Mesothelial cell of epicardium (in vitro differentiated cells): ENCODE measurements around the gene CEP41. TPM values are rescaled to one million over a fixed set of nuclear protein-coding genes. Genes with fewer than 3 reads are reported as not detected.

ENCODE experiments used
- DNase-seq, 2 experiments: peaks; one replicate each; pipeline ENCODE4 v3.0.0; 2021; ENCODE audit warnings: low spot score in 2 of 2; ENCODE audit not compliant: unreplicated experiment in 2 of 2
- H3K27ac Mint-ChIP-seq: 2 replicates; pipeline ENCODE4 v1.8.0; 2021; ENCODE audit warnings: mixed read lengths
- H3K27me3 Mint-ChIP-seq: 2 replicates; pipeline ENCODE4 v1.8.0; 2021; ENCODE audit warnings: low read depth, mixed read lengths
- H3K36me3 Mint-ChIP-seq: 2 replicates; pipeline ENCODE4 v1.8.0; 2021; ENCODE audit warnings: mixed read lengths
- H3K4me1 Mint-ChIP-seq: 2 replicates; pipeline ENCODE4 v1.8.0; 2021; ENCODE audit warnings: mixed read lengths
- H3K4me3 Mint-ChIP-seq: 2 replicates; pipeline ENCODE4 v1.8.0; 2021; ENCODE audit warnings: mild to moderate bottlenecking, moderate library complexity, mixed read lengths
- H3K9me3 Mint-ChIP-seq: 2 replicates; pipeline ENCODE4 v1.8.0; 2021; ENCODE audit warnings: mixed read lengths
- total RNA-seq: library from RNA; stranded (reverse); gene quantifications from 3 replicates; pipeline ENCODE4 v1.2.1, GENCODE V29; 2021
- TF ChIP-seq, protein P1 (sequence below): fragments of 200-600 bp; sonication (generic); IDR thresholded peaks from one replicate; pipeline ENCODE4 v1.5.0; 2021; ENCODE audit warnings: antibody characterized with exemption; ENCODE audit not compliant: unreplicated experiment

Gene CEP41
- total RNA-seq, 1 donor from 2014 or later: 22.5 TPM

DNA sequence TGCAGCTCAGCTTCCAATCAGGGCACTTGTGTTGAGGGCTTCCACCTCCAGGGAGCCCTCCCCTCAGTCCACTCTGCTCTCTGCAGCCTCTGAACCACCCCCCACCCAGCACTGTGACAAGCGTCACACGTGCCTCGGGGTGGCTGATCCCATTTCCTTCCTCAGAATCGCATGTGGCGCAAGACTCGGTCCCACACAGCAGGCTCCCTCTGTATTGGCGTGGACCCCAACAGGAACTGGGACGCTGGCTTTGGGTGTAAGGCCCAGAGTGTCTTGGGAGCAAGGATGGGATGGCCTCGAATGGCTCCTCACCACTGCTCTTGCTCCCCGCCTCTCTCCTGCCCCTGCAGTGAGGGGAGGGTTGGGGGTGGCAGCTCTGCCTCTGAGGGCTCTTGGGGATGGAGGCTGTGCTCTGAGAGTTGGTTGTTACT lies 56.4 kb downstream of the CEP41 start:
- Mint-ChIP-seq H3K27ac (no peak overlapping the region), H3K27me3 (no peaks in the 10 kb centered on the region), H3K4me1 (peaks cover 14% of the 10 kb centered on the region), H3K9me3 (peaks cover 13% of the 10 kb centered on the region), H3K36me3 (peaks cover 2% of the 10 kb centered on the region), H3K4me3 (no peak overlapping the region)
- TF ChIP-seq, protein P1, sequence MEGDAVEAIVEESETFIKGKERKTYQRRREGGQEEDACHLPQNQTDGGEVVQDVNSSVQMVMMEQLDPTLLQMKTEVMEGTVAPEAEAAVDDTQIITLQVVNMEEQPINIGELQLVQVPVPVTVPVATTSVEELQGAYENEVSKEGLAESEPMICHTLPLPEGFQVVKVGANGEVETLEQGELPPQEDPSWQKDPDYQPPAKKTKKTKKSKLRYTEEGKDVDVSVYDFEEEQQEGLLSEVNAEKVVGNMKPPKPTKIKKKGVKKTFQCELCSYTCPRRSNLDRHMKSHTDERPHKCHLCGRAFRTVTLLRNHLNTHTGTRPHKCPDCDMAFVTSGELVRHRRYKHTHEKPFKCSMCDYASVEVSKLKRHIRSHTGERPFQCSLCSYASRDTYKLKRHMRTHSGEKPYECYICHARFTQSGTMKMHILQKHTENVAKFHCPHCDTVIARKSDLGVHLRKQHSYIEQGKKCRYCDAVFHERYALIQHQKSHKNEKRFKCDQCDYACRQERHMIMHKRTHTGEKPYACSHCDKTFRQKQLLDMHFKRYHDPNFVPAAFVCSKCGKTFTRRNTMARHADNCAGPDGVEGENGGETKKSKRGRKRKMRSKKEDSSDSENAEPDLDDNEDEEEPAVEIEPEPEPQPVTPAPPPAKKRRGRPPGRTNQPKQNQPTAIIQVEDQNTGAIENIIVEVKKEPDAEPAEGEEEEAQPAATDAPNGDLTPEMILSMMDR: no peak
- no peak for DNase-seq

DNA sequence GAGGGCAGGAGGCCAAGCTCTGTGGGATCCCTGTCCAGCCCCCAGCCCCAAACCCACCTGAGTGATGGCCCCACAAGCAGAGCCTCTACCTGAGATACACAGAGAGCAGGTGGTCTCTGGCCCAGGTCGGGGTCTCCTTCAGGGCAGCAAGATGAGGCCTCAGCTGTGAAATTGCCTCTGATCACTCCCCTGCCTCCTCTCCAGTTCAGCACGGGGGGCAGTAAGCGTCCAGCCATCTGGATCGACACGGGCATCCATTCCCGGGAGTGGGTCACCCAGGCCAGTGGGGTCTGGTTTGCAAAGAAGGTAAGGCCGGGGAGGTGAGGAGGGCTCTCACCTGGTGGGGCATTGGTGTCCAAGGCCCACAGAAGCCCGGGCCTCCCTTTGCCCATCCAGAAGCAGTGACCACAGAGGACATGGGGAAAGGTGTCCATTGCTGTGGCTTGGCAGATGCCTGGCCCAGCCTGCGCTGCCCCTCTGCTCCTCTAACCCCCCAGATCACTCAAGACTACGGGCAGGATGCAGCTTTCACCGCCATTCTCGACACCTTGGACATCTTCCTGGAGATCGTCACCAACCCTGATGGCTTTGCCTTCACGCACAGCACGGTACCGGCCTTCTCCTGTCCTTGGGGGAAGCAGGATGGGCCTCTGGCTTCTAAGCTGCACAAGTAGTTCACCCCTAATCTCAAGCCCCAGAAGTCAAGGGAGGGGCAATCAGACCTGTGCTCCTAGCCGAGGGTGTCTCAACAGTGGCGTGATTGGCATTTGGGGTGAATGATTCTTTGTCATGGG lies 57.4 kb downstream of the CEP41 start:
- H3K9me3 Mint-ChIP-seq: peaks cover 10% of the 10 kb centered on the region
- peaks cover 20% of the 10 kb centered on the region for H3K4me1 Mint-ChIP-seq
- H3K36me3 Mint-ChIP-seq: no peaks in the 10 kb centered on the region
- no peak overlapping the region for H3K4me3 Mint-ChIP-seq
- DNase-seq: no peak
- TF ChIP-seq, protein P1: no peak
- no peak overlapping the region for H3K27ac Mint-ChIP-seq
- no peaks in the 10 kb centered on the region for H3K27me3 Mint-ChIP-seq

DNA sequence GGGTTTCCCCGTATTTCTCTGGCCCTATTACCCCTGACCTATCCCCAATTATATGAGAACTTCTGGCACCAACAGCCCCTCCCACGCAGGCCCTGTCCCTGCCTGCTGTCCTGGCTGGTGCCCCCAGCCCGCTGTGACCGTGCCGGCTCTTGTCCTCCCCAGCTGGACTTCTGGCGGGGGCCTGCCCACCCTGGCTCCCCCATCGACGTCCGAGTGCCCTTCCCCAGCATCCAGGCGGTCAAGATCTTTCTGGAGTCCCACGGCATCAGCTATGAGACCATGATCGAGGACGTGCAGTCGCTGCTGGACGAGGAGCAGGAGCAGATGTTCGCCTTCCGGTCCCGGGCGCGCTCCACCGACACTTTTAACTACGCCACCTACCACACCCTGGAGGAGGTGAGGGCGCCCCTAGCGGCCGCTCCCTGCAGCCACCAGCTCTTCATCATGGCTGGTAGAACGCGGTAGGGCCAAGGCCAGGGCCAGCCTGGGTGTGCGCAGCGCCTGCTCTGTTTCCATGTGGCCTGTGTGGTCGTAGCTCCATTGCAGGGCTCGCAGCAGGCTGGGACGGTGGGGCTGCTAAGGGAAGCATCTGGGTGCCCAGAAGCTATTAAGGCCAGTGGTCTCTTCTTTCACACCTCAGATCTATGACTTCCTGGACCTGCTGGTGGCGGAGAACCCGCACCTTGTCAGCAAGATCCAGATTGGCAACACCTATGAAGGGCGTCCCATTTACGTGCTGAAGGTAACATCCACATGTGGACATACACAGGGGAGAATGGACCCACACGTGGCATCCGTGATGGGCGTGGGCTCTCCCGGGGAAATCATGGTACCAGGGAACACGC lies 59.1 kb downstream of the CEP41 start:
- no peak for DNase-seq
- Mint-ChIP-seq H3K4me1 (peaks cover 20% of the 10 kb centered on the region), H3K9me3 (peaks cover 17% of the 10 kb centered on the region), H3K4me3 (no peak overlapping the region), H3K36me3 (peaks cover 6% of the 10 kb centered on the region), H3K27me3 (no peaks in the 10 kb centered on the region), H3K27ac (peak overlapping the region; percentile 19)
- TF ChIP-seq, protein P1: no peak

DNA sequence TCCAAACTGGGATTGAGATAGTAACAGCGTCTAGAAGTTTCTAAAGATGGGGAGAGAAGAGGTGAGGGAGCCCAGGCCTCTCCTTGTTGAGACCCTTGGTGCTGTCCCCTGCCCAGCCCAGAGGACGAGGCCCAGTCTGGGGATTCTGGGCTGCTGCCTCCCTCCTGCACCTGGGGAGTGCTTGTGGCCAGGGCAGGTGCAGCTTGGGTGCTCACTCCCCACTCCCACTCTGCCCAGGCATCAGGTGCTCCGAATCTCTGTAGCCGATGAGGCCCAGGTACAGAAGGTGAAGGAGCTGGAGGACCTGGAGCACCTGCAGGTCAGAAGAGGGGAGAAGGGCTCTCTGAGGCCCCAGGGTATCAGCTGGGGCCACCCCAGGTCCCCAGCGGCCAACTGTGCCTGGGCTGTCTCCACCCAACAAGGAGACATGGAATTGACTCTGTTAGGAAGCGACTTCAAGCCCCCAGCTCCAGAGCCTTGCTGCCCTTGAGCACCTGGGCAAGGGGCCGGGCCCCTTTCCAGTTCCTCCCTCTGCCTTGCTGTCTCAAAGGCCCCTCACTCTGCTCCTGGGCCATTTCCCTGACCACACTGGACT lies 59.9 kb downstream of the CEP41 start:
- TF ChIP-seq, protein P1: no peak
- DNase-seq: no peak
- no peaks in the 10 kb centered on the region for H3K27me3 Mint-ChIP-seq
- peaks cover 20% of the 10 kb centered on the region for H3K4me1 Mint-ChIP-seq
- H3K36me3 Mint-ChIP-seq: peaks cover 14% of the 10 kb centered on the region
- H3K27ac Mint-ChIP-seq: peak overlapping the region; percentile 88
- no peak overlapping the region for H3K4me3 Mint-ChIP-seq
- peaks cover 21% of the 10 kb centered on the region for H3K9me3 Mint-ChIP-seq

DNA sequence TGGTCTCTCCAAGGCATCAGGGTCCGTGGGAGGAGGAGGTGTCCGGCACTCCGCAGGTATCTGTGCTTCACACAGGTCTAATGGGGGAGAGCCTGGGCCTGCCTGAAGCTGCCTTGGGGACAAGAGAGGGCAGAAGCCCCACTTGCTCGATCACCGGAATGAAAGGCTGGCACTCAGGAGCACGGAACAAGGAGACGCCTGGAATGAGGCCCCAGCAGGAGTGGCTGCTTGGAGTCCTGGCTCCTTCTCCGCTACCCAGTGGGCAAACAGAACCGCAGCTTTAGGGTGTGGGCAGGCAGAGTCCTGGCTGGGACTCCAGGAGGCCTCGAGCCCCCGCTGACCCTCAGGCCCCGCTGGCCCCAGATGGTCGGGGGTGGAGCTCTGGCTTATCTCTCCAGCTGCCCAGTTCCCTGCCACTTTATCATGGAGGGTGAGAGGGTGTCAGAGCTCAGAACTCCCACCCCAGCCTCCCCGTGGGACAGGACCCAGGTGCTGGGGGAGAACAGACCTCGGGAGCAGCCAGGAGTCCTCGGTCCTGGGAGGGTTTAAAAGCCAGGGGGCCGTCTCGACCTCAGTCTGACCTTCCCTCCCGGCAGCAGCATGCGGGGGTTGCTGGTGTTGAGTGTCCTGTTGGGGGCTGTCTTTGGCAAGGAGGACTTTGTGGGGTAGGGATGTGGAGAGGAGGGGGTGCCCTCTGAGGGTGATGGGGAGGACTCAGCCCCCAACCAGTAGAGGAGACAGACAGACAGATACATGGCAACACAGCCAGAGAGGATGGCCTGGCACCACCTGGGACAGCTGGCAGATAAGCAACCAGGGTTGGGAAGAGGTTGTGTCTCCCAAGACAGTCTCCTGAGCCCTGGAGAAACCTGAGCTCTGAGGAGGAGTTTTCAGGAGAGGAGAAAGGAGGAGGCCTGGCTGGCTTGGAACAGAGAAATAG lies 60.6 kb downstream of the CEP41 start, which contains the start of gene CPA1:
Gene CPA1, plus strand, starts transcription at position 574 of the 940 bp plus-strand sequence. Its CDS starts 27 bp downstream, at position 601.
- DNase-seq: no peak
- Mint-ChIP-seq H3K4me3 (no peak within 1 kb of the TSS), H3K27me3 (no peaks in the 10 kb centered on the region), H3K4me1 (peaks cover 20% of the 10 kb centered on the region), H3K27ac (peak within 1 kb of the TSS; percentile 88), H3K36me3 (peaks cover 16% of the 10 kb centered on the region), H3K9me3 (peaks cover 21% of the 10 kb centered on the region)
- TF ChIP-seq, protein P1: no peak
